GM18498 (cell line): Measurements from ENCODE around the gene ARHGEF7.

ENCODE experiments used
- ATAC-seq: cut with Tn5 transposase; IDR thresholded peaks from one replicate; pipeline ENCODE4 v1.9.1; 2021; ENCODE audit warnings: mild to moderate bottlenecking, moderate library complexity; ENCODE audit not compliant: unreplicated experiment

ARHGEF7 gene

DNA sequence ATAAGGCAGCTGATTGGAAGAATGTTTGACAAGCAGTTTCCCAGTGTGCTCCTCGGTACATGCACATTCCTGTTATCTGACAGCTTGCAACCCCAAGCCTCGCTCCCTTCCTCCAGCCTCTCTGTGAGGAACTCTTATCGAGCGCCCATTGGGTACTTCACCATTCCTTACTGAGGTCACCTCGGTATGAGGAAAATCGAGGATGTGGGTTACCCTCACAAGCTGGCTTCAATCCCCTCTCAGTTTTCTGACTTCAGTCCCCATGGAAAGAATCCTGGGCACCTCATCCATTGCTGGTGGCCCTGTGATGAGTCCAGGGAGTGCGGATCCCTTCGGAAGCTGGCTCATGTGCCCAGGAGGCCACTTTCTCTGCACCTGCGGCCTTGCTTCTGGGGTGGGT, 222.6 kb downstream of the ARHGEF7 start:
- no peak for ATAC-seq

DNA sequence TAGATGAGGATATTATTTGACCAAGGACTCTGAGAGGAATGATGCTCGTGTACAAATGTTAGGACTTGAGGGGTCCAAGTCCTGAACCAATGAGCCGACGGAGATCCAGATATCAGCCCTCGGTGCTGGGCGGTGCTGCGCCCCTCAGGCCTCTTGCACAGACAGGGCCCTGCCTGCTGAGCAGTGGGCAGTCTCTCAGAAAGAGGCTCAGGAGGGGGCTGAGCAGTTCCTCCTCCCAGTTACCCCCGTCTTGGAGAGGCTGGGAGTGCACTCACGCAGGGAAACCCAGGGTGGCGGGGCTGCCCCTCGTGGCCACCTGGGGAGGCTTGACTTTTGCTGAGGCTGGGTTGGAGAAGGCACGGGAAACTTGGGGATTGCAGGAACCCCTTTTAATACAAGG, 223.7 kb downstream of the ARHGEF7 start:
- ATAC-seq: no peak

DNA sequence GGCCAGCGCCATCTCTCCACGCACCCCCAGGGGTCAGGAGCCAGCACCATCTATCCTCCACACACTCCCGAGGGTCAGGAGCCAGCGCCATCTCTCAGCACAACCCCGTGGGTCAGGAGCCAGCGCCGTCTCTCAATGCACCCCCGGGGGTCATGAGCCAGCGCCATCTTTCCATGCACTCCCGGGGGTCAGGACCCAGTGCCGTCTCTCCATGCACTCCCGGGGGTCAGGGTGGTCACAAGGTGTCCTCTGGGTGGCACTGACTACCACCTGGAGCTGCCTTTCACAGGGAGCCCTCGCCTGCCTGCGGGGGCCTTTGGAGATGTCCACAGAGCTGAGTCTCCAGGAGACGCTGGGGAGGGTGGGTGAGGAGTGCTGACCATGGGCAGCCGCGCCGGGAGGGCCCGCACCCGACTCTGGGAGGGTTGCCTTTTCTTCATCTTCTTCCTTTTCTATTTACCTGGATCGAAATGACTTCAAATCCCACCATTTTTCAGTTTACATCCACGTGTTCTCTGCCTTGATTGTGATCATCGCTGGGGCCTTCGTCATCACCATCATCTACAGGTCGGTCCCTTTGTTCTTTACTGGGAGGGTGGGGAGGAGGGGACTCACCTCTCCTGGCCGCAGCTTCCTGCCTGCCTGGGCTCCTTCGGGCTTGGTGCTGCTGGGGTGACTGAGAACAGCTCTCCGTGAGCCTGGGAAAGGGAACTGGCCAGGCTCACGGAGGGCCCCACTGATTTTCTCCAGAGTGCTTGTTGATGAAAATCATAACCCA, 224.4 kb downstream of the ARHGEF7 start:
- no peak for ATAC-seq

DNA sequence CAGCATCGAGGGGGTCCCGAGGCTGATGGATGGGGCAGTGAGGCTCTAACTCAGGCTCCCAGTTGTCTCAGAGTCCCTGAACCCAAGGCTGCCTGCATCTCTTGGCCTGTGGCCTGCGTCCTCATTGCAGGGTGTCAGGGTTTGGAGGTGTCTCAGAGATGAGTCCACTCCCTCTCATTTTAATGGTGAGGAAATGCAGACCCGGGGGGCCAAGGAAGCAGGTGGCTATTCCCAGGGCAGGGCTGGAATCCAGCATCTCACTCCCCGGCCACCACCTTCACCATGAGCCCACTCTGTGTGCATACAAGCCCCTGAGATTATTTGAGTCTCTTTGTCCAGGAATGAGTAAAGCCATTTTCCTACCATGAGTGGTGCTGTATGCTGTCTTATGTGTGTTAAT, 226.8 kb downstream of the ARHGEF7 start:
- no peak for ATAC-seq

DNA sequence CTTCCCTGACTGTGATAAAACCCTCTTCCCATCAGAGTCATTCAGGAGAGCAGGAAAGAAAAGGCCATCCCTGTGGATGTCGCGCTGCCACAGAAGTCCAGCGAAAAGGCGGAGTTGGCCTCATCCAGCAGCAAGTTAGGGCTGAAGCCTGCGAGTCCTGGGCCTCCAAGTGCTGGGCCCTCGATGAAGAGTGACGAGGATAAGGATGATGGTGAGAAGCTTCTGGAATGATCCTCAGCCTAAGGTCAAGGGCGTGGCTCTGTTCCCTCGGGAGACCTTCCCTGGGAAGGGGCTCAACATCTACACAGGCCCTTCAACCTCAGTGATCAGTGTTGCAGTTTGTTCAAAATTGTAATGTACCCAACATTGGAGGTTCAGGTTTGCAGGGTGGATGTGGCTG, 227.6 kb downstream of the ARHGEF7 start:
- no peak for ATAC-seq

DNA sequence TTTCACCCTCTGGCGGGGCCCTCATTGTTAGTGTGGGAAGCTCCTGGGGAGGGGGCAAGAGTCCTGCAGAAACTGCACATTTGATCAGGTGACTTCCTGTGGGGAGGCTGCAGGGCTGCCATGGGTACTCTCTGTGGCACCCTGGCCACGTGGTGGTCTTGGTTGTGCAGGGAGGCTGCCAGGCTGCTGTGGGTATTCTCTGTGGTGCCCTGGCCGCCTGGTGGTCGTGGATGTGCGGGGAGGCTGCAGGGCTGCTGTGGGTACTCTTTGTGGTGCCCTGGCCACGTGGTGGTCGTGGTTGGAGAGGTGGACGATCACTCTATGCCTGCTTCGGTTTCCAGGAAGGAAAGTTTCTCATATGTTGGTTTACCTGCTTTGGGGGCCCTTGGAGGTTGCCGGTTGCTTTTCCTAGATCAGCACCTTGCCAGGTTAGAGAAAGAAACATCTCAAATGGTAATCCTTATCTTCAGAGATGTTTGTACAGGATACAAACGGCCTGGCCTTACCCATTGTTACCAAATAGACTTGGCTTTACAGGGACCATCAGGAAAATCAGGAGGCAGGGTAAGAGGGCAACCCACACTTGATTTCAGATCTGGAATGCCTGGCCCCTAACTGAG, 228.2 kb downstream of the ARHGEF7 start:
- no peak for ATAC-seq

DNA sequence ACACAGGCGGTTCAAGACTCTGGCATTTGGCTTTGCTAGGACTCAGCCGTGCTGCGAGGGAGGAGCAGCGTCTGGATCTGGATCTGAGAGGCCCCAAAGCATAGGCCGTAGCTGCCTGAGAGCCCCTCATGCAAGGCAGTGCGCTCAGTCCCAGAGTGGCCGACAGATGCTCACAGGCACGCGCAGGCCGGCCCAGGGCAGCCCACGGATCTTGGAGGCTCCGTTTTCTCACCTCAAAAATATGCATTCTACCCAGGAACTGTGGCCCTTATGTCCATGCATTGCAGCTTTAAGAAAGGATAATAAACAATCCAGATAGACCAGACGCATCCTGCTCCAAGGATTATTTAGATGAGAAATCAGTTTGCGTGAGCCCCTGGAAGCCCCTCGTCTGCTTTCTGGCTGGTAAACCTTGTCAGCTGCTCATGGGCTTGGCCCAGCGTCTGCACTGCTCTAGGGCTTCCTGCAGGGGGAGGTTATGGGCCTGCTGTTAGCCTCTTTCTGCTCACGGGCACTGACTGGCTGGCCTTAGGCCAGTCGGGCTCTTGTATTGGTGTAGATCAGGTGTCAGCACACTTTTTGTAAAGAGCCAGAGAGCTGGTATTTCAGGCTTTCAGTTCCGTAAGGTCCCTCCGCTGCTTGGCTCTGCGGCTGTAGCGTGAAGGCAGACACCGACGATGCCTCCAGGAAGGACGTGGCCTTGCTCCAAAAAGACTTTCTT, 229.5 kb downstream of the ARHGEF7 start:
- ATAC-seq: no peak

DNA sequence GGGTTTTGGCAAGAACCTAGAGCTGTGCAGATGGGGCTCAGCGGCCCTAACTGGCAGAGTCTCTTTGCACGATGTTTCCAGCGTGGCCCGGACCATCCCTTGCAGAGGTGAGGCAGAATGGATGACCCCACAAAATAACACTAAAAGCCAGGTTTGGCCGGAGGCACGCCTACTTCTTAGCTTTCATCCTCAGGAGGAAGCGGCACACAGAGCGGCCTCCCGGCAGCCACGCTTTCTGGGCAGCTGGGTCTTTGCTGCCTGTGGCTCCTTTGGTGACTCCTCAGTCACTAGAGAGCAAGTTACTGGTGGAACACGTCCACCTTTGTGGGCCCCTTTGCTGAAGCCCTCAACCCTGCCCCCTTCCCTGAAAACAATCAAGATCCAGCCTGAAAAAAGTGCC, 230.6 kb downstream of the ARHGEF7 start:
- ATAC-seq: no peak

DNA sequence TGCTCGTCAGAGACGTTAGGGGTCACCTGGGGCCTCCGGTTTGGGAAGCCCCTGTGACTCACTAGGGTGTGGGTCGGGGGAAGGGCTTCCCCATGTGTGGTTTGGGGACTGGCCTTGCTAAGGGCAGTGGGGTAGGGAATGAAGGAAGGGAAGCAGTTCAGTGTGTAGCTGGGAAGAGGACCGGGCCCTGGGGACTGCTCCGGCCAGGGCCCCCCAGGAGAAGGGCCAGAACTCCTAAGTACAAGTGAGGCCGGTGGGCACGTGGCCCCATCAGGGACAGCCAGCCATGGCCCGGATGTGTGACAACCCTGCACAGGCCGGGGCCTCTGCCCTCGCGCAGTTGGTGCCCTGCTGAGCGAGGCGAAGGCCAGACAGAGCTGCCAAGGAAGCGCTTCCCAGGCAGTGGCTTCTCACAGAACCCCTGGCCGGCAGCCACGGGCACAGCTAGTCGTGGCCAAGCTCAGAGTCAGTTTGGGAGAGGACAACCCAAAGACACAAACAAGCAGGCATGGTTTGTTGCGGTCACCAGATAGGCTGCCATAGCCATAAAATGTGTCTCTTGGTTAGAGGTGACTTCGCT, 231.1 kb downstream of the ARHGEF7 start:
- no peak for ATAC-seq

DNA sequence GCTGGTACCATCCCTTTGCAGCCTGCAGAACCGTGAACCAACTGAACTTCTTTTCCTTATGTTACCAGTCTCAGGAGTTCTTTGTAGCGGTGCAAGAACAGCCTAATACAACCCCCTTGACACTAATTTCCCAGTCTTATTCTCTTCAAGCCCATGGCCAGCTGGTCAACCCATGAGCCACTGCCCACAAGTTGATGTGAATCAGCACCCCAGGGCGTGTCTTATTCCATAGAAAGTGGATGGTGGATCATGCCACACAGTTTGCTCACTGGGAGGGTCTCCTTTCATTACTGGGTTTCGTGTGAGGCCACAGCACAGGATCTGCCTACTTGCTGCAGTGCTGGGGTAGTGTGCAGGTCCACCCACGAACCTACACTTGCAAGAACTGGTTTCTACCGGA, 232.3 kb downstream of the ARHGEF7 start:
- ATAC-seq: no peak

DNA sequence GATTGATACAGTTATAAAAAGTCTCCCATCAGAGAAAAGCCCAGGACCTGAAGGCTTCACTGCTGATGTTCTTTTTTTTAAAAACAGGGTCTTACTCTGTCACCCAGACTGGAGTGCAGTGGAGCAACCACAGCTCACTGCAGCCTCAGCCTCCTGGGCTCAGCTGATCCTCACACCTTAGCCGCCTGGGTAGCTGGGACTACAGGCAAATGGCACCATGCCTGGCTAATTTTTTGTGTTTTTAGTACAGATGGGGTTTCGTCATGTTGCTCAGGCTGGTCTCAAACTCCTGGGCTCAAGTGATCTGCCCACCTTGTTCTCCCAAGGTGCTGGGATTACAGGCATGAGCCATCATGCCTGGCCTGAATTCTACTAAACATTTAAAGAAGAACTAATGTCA, 238.4 kb downstream of the ARHGEF7 start:
- no peak for ATAC-seq

DNA sequence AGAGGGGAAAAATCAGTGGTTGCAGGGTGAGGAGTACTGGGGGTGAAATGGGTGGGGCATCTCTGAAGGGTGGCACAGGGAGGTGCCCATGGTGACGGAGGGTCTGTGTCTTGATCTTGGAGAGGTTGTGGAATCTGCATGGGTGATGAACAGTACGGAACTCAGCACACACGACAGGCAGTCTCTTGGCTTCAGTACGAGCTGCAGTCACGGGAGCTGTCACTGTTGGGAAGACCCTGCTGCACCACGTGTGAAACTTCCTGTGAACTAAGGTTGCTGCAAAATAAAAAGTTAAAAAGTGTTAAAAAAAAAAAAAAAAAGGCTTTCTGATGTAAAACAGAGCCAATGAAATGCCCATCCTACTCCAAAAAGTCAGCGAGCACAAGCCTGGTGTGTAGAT, 239.7 kb downstream of the ARHGEF7 start:
- ATAC-seq: no peak
